Activated CD4-positive, alpha-beta T cell treated with anti-CD3 and anti-CD28 coated beads, Interleukin-2, amount 10 ng/mL, durations not matched to agents 7 days and 5 days (primary cell): Measurements from ENCODE around the gene TAGLN2. TPM values are rescaled to one million over a fixed set of nuclear protein-coding genes. Genes with fewer than 3 reads are reported as not detected.
"Not testable (repeated sequence)": the region's sequence is repeated elsewhere in the genome, so short reads cannot be mapped to it uniquely, and the experiment has no call there.

Source experiments
- CTCF ChIA-PET: fragments of 350-600 bp; sonication (Branson Sonifier 250); formaldehyde crosslinking; loops from one replicate; lab custom pipeline; 2021; ENCODE audit warnings: antibody characterized with exemption; lab: Charles Lee
- POLR2A ChIA-PET: fragments of 350-600 bp; sonication (Branson Sonifier 250); formaldehyde crosslinking; loops from one replicate; lab custom pipeline; 2021; ENCODE audit warnings: antibody characterized with exemption; lab: Charles Lee
- DNase-seq: peaks from one replicate; pipeline ENCODE4 v3.0.0-alpha.2; 2020
- H3K27ac Mint-ChIP-seq: one replicate; pipeline ENCODE4 v1.8.0; 2021; ENCODE audit warnings: mild to moderate bottlenecking, moderate library complexity, mixed read lengths
- H3K27me3 Mint-ChIP-seq: one replicate; pipeline ENCODE4 v1.8.0; 2021; ENCODE audit warnings: mixed read lengths
- H3K36me3 Mint-ChIP-seq: one replicate; pipeline ENCODE4 v1.8.0; 2021; ENCODE audit warnings: low read depth, mixed read lengths
- H3K4me1 Mint-ChIP-seq: one replicate; pipeline ENCODE4 v1.8.0; 2021; ENCODE audit warnings: mixed read lengths
- H3K4me3 Mint-ChIP-seq: one replicate; pipeline ENCODE4 v1.8.0; 2021; ENCODE audit warnings: mild to moderate bottlenecking, moderate library complexity, mixed read lengths
- H3K9me3 Mint-ChIP-seq: one replicate; pipeline ENCODE4 v1.8.0; 2021; ENCODE audit warnings: mixed read lengths
- total RNA-seq, 2 experiments: library from RNA; stranded (reverse); gene quantifications; one replicate each; pipeline ENCODE4 v1.2.3, GENCODE V29; 2021

The TAGLN2 gene
- total RNA-seq, 2 experiments from 2014 or later: 429 to 461 TPM

DNA sequence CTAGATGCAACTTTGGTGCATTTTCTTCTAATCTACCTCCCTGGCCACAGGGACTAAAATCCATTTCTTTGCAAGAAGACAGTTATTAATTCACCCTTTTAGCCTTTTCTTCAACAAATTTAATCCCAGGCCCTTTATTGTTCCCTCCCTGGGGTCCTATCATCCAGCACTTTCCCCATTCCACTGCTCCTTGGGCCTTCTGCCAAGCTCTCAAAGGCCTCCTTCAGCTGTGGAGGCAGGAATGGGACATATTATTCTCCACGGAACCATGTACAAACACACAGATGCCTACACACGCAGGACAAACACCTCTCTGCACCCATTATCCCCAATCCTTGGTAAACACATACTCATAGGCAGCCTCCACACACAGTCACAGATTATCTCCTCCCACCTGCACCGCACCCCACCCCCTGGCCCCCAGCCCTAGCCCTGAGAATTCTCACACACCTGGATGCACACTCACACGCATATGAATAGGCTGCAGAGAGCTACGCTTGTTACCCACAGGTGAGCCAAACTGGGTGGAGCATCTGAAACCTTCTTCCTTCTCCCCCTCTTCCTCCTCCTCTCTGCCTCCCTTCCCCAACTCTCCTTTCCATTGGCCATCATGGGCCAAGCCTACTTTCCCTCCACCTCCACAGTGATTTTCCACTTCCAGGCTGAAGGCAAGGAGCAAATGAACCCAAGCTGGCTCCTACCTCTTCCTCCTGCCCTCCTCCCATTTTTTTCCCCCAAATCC is 11.7 kb downstream of the TAGLN2 start:
- no peaks in the 10 kb centered on the region for H3K27me3 Mint-ChIP-seq
- no peak overlapping the region for H3K27ac Mint-ChIP-seq
- H3K9me3 Mint-ChIP-seq: no peaks in the 10 kb centered on the region
- no peak for DNase-seq
- H3K4me1 Mint-ChIP-seq: peaks cover 77% of the 10 kb centered on the region
- ChIA-PET CTCF (interaction anchor here (1.0 kb wide), 1 partner anchor 10 kb away, joined by 4 read pairs; no protein-coding TSS in a partner anchor), POLR2A (interaction anchor here (1.4 kb wide), 1 partner anchor 12 kb away, joined by 4 read pairs; the partner anchor contains the start of gene TAGLN2)
- H3K36me3 Mint-ChIP-seq: peaks cover 35% of the 10 kb centered on the region
- no peak overlapping the region for H3K4me3 Mint-ChIP-seq

DNA sequence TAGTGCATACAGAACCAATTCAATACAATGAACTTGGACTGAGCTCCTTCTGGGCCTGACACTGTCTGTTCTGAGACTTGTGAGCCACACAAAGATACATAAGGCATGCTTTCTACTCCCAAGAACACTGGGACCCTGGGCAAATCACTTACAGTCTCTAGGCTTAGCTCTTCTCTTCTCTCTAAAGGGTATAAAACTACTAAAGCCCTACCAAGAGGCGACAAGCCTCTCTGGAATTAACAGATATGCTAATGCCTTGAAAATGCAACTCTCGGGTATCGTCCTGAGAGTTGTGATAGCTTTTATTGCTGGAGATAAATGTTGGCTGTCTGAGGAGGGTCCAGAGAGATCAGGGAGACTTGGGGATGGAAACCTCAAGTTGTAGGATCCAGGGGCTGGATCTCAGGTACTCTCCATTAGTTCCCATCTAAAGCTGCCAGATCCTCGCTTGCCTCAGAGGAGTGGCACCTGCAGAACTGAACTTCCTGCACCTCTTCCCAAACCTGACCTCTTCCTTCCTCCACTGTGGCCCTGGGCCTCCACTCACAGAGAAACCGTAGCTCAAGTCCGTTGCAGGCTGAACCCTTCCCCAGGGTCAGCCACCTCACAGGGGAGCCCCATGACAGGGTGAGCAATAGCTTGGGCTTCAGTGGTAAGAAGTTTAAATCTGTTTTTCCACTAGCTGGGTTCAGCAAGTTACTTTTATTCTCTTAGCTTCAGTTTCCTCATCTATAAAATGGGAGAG is 13.8 kb downstream of the TAGLN2 start:
- H3K36me3 Mint-ChIP-seq: peaks cover 21% of the 10 kb centered on the region
- H3K27me3 Mint-ChIP-seq: no peaks in the 10 kb centered on the region
- peak overlapping the region; percentile 92 for H3K27ac Mint-ChIP-seq
- no peak for DNase-seq
- POLR2A ChIA-PET: no interaction called here
- CTCF ChIA-PET: interaction anchor here (0.6 to 1.1 kb wide), 2 partner anchors 10 to 11 kb away, joined by 3 to 4 read pairs; no protein-coding TSS in a partner anchor
- H3K9me3 Mint-ChIP-seq: no peaks in the 10 kb centered on the region
- H3K4me3 Mint-ChIP-seq: peak overlapping the region; percentile 49
- peaks cover 74% of the 10 kb centered on the region for H3K4me1 Mint-ChIP-seq

DNA sequence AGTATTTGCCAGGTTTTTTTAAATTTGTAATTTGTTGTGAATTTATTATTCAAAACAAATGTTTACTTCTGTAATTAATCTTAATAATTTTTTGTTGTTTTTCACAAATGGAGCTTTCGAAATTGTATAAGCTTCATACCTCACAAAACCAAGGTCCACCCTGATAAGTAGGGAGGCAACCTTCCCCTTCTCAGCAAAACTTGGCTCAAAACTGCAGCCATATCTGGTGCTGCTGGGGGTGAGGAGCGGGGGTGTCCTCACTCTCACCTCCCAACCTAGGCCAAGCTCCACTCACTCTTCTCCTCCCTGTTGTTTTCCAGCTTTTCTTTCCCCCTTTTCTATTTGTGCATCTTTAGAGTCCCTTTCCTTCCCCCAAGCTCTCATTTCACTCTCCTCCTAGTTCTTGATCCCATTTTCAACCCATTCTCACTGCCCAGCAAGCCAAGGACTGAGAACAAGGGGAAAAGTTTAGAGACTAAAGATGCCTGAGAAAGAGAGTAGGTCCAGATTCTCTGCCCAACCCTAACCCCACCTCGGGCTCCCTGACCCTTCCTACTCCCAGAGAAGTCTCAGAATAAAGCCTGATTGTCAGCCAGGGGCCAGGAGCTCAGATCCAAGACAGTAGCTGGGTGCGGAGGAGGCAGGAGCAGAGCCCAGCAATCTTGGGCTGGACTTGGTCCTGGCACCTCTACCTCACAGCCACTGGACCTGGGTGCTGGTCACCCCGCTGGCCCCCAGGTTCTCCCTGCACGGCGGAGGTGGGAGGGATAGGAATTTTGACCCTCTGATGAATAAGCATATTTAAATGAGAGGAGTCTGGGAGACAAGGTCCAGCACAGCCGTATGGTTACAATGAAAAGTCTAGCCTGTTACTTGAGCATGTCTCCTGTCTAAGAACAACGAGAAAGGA is 17.0 kb downstream of the TAGLN2 start:
- peaks cover 3% of the 10 kb centered on the region for H3K9me3 Mint-ChIP-seq
- DNase-seq: no peak
- peaks cover 7% of the 10 kb centered on the region for H3K36me3 Mint-ChIP-seq
- no peak overlapping the region for H3K4me3 Mint-ChIP-seq
- ChIA-PET CTCF (interaction anchor here (1.2 kb wide), 1 partner anchor 13 kb away, joined by 3 read pairs; no protein-coding TSS in a partner anchor), POLR2A (no interaction called here)
- no peak overlapping the region for H3K27ac Mint-ChIP-seq
- no peaks in the 10 kb centered on the region for H3K27me3 Mint-ChIP-seq
- peaks cover 55% of the 10 kb centered on the region for H3K4me1 Mint-ChIP-seq

- H3K36me3 Mint-ChIP-seq: peaks cover 5% of the 10 kb centered on the region
- peaks cover 3% of the 10 kb centered on the region for H3K9me3 Mint-ChIP-seq
- no peak overlapping the region for H3K4me3 Mint-ChIP-seq
- H3K27ac Mint-ChIP-seq: no peak overlapping the region
- H3K4me1 Mint-ChIP-seq: peaks cover 43% of the 10 kb centered on the region
- POLR2A ChIA-PET: no interaction called here
- no peak for DNase-seq
- no peaks in the 10 kb centered on the region for H3K27me3 Mint-ChIP-seq
- CTCF ChIA-PET: interaction anchor here (1.2 kb wide), 2 partner anchors 12 to 14 kb away, joined by 3 to 5 read pairs; no protein-coding TSS in a partner anchor
Observed at GRCh38 chr1:159906960-159907359, 18.3 kb downstream of the TAGLN2 start.

- H3K27me3 Mint-ChIP-seq, H3K4me3 Mint-ChIP-seq, H3K9me3 Mint-ChIP-seq, DNase-seq, POLR2A ChIA-PET, H3K36me3 Mint-ChIP-seq, H3K27ac Mint-ChIP-seq: not testable (repeated sequence)
- CTCF ChIA-PET: interaction anchor here (0.6 to 1.3 kb wide), 6 partner anchors 11 to 1397 kb away, joined by 3 to 5 read pairs (median 4); no protein-coding TSS in a partner anchor
- peaks cover 15% of the 10 kb centered on the region for H3K4me1 Mint-ChIP-seq
Observed at GRCh38 chr1:159904036-159904435, 21.3 kb downstream of the TAGLN2 start.

GRCh38 chr1:159902541-159902940 is 22.8 kb downstream of the TAGLN2 start:
- H3K27me3 Mint-ChIP-seq: peaks cover 3% of the 10 kb centered on the region
- H3K9me3 Mint-ChIP-seq: peaks cover 3% of the 10 kb centered on the region
- no peak for DNase-seq
- no peak overlapping the region for H3K4me3 Mint-ChIP-seq
- no peak overlapping the region for H3K27ac Mint-ChIP-seq
- ChIA-PET CTCF (interaction anchor here (1.0 to 1.9 kb wide), 2 partner anchors 9 to 105 kb away, joined by 3 to 6 read pairs; no protein-coding TSS in a partner anchor), POLR2A (no interaction called here)
- peaks cover 7% of the 10 kb centered on the region for H3K4me1 Mint-ChIP-seq
- no peaks in the 10 kb centered on the region for H3K36me3 Mint-ChIP-seq

GRCh38 chr1:159900755-159901360 is 24.4 kb downstream of the TAGLN2 start:
- no peak for DNase-seq
- Mint-ChIP-seq H3K4me1 (no peaks in the 10 kb centered on the region), H3K27ac (no peak overlapping the region), H3K4me3 (no peak overlapping the region), H3K9me3 (peaks cover 3% of the 10 kb centered on the region), H3K36me3 (no peaks in the 10 kb centered on the region), H3K27me3 (peaks cover 13% of the 10 kb centered on the region)
- ChIA-PET POLR2A (no interaction called here), CTCF (interaction anchor here (1.0 kb wide), 3 partner anchors 9 to 102 kb away, joined by 3 to 4 read pairs (median 3); no protein-coding TSS in a partner anchor)

GRCh38 chr1:159900086-159900680 is 25.1 kb downstream of the TAGLN2 start, which contains the start of gene CFAP45:
Gene CFAP45, minus strand, starts transcription at chr1:159900165. Its CDS starts 67 bp downstream, at chr1:159900098.
- DNase-seq: peak; percentile 28
- Mint-ChIP-seq H3K27ac (no peak within 1 kb of the TSS), H3K4me1 (no peaks in the 10 kb centered on the region), H3K36me3 (no peaks in the 10 kb centered on the region), H3K9me3 (peaks cover 3% of the 10 kb centered on the region), H3K4me3 (no peak within 1 kb of the TSS), H3K27me3 (peaks cover 13% of the 10 kb centered on the region)
- CTCF ChIA-PET: interaction anchor here (1.0 kb wide), 3 partner anchors 8 to 101 kb away, joined by 3 to 4 read pairs (median 3); no protein-coding TSS in a partner anchor
- POLR2A ChIA-PET: no interaction called here

DNA sequence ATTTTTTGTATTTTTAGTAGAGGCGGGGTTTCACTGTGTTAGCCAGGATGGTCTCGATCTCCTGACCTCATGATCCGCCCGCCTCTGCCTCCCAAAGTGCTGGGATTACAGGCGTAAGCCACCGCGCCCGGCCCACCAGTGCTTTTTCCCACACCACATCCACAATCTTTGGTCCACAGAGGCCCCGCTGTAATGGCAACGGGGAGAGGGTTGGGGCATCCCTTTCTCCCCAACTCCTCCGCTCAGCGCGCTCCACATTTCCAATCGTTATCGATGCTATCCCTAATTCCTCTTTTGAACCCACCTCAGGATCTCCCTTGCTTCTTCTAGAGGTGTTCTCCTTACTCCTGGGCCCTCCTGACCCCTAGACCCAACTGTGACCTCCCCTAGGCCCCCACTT is 25.7 kb downstream of the TAGLN2 start:
- H3K27ac Mint-ChIP-seq: not testable (repeated sequence)

GRCh38 chr1:159898527-159898926 is 26.8 kb downstream of the TAGLN2 start:
- peaks cover 16% of the 10 kb centered on the region for H3K27me3 Mint-ChIP-seq
- no peaks in the 10 kb centered on the region for H3K4me1 Mint-ChIP-seq
- H3K4me3 Mint-ChIP-seq: no peak overlapping the region
- no peak for DNase-seq
- ChIA-PET CTCF (no interaction called here), POLR2A (no interaction called here)
- H3K27ac Mint-ChIP-seq: no peak overlapping the region
- no peaks in the 10 kb centered on the region for H3K36me3 Mint-ChIP-seq
- no peaks in the 10 kb centered on the region for H3K9me3 Mint-ChIP-seq

More for the DNA sequence above, 25.7 kb downstream of the TAGLN2 start:
- peaks cover 16% of the 10 kb centered on the region for H3K27me3 Mint-ChIP-seq
- H3K9me3 Mint-ChIP-seq, H3K4me1 Mint-ChIP-seq, DNase-seq, H3K4me3 Mint-ChIP-seq, POLR2A ChIA-PET, H3K36me3 Mint-ChIP-seq: not testable (repeated sequence)
- CTCF ChIA-PET: interaction anchor here (0.6 kb wide), 1 partner anchor 47 kb away, joined by 4 read pairs; no protein-coding TSS in a partner anchor

DNA sequence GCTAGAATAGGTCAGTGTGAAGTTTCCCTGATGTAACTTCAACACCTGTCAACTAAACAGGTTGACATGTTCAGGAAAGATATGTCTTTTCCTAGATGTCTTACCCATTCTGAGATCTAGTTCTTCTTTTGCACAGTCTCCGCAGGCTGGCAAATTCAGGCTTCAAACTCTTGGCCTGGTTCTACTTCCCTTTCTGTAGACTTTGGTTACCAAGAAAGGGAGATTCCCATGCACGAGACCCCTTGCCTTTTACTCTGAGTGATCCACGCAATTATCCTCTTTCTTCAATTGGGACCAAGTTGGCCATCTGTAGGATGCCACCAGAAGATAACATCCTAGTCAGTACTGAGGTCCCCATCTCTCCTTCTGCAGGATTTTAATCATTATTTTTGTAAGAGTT is 27.3 kb downstream of the TAGLN2 start:
- DNase-seq: no peak
- H3K9me3 Mint-ChIP-seq: no peaks in the 10 kb centered on the region
- CTCF ChIA-PET: no interaction called here
- H3K4me3 Mint-ChIP-seq: no peak overlapping the region
- H3K27ac Mint-ChIP-seq: no peak overlapping the region
- H3K36me3 Mint-ChIP-seq: no peaks in the 10 kb centered on the region
- H3K27me3 Mint-ChIP-seq: peaks cover 20% of the 10 kb centered on the region
- H3K4me1 Mint-ChIP-seq: no peaks in the 10 kb centered on the region
- POLR2A ChIA-PET: no interaction called here
